Endometrial microvascular endothelial cells (primary cell): Measurements from ENCODE around the gene COLGALT1. TPM values are rescaled to one million over a fixed set of nuclear protein-coding genes. Genes with fewer than 3 reads are reported as not detected.

ENCODE experiments used
- in situ Hi-C: cut with HindIII; loops from 2 replicates; pipeline ENCODE4 v1.10.0; 2017; ENCODE audit warnings: low sequenced_read_pairs, low pct_unique_long_range_greater_than_20kb; ENCODE audit errors: inconsistent ontology term
- total RNA-seq: library from RNA; depleted of rRNA; stranded (reverse); fragments of >200 nt; gene quantifications from one replicate; pipeline ENCODE4 v1.2.3, GENCODE V29; 2015; ENCODE audit errors: inconsistent ontology term

COLGALT1 gene
- total RNA-seq, 1 donor from 2014 or later = 79.4 TPM

DNA sequence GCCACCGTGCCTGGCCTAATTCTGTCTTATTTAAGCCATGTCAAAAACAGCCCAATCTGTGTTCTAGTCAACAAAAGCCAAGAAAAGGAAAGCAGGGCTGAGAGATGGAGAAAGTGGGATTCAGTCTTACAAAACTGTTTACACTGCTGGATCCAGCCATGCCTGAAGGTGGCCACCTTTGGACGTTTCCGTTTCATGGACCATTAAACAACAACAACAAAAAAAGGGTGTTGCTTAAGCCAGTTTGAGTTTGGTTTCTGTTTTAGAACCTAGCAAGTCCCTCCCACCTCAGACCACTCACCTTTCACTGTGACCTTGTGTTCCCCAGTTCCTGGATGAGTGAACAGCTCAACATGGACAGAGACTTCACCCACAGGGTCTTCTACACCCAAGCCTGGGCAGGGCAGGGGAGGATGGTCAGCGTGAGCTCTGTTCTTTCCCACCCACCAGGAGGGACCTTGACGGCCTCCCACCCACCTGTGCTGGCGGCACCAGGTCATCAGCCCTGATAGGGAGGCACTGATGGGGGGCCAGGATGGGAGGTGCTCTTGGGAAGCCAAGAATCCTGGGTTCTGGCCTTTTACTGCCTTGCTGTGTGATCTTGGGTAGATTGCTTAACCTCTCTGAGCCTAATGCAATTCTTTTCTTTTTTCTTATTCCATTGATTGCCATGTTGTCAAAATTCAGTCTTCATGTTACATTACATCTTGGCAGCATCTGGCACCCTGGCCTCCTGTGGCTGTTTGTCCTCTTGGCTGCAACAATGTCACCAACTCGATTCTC, 56.2 kb downstream of the COLGALT1 start:
- in situ Hi-C loops = no loop called here

DNA sequence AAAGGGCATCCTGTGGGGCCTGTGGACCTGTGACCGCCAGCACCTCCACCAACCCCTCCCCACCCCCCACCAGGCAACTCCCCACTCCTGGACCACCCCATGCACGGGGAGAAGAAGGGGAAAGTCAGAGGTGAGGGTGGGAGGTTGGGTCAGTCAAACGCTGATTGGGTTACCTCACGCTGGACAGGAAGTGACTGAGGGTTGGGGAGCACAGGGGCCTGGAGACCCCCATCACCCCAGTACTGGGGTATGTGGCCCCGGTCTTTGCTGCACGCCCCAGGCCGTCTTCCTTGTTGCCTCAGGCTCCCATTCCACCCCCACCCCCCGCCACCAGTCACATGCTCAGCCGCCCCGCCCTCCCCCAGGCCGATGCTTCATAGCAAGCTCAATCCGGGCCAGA, 59.0 kb downstream of the COLGALT1 start:
- in situ Hi-C loops = no loop called here

DNA sequence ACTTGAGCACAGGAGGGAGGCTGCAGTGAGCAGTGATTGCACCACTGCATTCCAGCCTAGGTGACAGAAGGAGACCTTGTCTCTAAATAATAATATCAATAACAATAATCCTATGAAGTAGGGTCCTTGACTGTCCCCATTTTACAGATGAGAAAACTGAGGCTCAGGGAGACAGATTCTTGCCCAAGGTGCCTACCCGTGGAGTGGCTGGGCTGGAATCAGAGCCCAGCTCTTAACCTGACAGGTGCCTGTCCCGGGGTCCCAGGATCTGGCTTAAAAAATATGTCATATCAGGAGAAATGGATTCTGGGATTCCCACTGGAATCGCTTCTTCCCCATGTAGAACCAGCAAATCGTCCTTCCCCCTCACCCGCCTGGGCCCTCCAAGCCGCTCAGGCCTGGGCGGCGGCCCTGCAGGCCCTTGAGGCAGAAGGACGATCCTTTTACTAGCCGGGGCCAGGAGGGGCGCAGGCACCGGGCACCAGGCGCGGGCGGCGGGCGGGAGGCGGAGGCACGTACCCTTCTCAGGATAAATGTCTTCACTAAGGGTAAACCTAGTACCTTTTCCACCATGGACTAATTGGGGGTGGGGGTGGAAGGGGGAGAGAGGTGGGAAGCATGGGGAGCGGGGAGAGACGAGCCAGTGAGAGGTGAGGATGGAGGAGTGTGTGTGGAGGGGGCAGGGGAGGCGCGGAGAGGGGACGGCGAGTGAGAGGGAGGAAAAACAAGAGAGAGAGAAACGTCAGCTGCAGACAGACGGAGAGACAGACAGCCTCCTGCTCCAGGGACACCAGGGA, 60.6 kb downstream of the COLGALT1 start:
- in situ Hi-C loops = no loop called here

DNA sequence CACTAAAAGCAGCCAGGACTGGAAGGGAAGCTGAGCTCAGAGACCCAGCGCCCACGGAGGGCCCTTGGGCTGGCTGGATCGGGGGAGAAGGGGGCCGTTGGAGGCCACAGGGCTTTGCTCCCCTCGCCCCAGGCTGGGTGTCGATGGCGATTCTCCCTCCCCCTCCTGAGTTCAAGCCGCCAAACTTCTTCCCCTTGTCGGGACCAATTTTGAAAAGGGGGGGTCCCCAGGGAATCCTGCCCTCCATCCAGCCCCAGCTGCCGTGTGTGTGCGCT, 61.2 kb downstream of the COLGALT1 start:
- in situ Hi-C loops = no loop called here

DNA sequence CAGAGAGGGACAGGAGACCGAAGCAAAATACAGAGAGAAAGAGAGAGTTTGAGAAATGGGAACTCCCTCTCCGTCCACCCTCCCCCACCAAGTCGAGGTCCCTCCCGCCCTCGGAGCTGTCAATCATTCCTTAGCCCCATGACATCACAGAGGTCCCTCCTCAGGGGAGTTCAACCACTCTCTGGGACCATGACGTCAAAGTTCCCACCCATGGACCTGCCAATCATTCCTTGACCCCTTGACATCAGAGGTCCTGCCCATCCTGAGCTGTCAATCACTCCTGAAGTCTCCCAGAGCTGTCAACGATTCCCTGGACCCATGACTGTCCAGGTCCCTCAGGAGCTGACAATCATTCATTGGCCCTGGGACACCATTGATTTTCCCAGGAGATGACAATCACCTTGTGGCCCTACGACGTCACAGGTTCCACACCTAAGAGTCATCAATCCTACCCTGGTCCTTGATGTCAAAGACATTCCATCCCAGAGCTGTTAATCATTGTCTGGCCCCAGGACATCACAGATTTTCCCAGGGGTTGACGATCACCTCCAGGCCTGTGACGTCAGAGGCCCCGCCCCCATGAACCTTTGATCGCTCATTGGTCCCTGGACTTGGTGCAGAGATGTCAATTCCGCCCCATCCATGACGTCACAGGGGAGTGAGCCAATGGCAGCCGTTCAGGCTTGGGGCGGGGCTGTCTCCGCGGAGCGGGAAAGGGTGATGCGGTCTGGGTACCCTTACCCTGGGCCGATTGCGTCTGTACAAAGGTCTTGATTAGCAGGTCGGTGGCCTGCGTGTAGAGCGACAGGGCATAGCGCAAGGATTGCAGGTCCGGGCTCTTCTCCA, 61.7 kb downstream of the COLGALT1 start:
- in situ Hi-C loops = no loop called here

DNA sequence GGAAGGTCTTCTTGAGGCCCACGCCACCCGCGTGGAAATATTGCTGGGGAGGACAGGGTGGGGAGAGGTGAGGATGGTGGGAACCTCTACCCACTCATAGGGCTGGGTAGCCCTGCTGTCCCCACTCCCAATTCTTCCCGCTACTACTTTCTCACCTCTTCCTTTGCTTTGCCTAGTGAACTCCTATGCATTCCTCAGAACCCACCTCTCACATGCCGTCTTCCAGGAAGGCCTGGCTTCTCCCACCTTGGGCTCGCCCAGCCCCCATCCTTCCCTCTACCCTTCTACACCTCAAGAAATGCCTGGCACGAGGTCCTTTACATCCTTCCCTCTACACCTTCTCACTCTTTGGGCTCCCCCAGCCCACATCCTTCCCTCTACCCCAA, 62.4 kb downstream of the COLGALT1 start:
- in situ Hi-C loops = no loop called here

DNA sequence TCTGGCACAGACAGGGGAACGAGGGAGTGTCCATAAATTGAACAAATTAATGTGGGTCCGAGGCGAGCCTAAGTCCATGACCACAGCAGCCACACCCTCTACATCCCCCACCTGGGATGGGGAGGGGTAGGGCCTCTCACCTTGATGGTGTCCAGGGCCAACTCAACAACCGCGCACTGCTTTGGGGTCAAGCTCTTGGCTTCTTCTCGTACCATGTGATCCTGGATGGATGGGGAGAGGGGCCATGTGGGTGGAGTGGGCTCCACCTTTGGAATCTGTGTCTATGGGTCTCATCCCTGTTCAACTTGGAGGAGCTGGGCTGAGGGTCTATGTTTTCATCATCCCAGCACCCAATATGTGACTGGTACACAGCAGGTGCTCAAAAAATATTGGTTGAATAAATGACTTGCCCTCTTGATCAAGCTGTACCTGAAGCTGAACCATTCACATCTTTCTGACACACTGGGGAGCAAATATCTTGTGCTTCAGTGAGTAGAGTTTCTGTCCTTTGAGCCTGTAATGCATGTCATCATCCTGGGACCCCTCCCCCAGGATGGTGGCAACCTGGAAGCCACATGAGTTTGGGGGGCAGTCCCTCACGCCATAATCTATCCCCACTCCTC, 62.9 kb downstream of the COLGALT1 start:
- in situ Hi-C loops = no loop called here

DNA sequence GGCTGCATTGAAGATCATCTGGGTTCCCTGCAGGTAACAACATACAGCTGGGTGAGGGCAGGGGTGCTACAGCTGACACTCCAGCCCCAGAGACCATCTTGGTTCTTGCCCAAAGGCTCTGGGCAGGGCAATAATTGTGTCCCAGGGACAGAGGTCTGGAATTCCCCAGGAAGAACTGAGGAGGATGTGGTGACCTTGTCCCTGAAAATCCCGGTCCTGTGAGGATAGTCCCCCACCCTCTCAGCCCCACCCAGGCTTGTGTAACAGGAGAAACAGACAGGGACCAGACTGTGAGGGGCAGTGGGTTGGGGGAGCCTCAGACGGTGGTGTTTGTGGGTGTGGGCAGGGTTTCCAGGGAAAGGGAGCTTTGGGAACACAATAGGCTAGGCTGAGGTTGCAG, 63.5 kb downstream of the COLGALT1 start:
- in situ Hi-C loops = no loop called here

DNA sequence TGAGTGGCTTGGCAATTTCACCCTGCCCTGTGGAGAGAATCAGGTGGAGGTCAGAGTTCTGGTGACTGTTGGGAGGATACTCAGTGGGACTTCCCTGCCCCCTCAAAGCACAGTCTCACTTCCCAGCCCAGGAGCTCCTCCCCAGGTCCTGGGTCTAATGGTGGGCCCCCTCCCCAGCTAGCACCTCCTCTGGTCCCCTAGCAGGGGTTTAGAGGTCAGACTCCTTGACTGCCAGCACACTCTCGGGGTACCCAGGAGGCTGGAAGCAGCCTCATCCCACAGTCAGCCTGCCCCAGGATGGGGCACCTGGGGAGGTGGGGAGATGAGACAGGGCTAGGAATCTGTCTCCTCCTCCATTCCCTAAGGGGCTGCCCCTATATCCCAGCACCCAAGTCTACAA, 65.2 kb downstream of the COLGALT1 start:
- in situ Hi-C loops = no loop called here

DNA sequence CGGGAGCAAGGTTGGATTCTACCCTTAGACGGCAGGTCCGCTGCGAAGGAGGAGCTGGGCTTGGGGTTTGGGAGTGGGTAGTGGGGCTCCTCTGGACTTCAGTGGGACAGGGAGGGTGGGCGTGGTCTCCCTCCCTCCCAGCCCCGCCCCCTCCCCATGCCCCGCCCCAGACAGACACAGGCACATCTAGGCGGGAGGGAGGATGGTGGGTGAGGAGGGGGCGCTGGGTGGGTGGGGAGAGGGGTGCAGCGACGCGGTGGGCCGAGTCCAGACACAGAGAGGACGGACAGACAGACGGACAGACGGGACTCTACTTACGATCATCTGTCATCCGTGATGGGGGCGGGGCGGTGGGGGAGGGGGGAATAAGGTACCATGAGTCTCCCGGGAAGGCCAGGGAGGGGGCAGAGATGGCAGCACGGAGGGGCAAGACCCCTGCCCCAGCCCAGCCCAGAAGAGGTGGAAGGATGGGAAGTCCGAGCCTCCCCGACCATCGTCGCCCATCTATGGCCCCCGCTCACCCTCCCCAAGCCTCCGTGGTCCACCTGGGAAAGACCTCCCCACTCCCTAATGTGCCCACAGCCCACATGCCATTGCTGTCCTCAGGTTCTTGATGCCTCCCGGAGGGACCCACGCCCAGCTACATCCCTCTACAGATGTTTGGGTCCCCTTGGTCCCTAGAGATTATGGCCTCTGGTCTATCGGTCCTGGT, 67.9 kb downstream of the COLGALT1 start:
- in situ Hi-C loops = no loop called here

DNA sequence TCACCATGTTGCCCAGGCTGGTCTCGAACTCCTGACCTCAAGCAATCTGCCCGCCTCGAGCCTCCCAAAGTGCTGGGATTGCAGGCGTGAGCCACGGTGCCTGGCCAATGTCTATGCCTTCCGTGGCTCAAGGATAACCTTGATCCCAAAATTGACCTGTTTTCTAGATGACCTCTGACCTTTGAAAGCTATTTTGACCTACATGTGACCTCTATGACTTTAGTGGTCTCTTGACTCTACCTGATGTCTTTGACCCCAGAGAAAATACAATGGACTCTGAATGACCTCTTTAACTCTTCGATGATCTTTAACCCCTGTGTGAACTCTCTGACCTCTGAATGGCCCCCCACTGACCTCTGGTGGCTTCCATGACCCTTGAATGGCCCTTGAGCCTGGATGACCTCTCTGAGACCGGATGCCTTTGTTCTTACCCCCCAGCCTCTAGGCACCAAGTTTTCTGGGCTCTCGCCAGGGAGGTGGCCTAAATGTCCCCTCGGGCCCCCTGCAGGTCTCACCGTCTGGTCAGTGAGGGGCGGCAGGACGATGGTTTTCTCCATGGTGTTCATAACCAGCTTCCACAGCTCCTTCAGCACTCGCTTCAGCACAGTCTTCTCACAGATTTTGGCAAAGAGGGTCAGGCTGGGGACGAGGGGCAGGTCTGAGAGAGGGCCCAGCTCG, 69.0 kb downstream of the COLGALT1 start:
- in situ Hi-C loops = no loop called here

DNA sequence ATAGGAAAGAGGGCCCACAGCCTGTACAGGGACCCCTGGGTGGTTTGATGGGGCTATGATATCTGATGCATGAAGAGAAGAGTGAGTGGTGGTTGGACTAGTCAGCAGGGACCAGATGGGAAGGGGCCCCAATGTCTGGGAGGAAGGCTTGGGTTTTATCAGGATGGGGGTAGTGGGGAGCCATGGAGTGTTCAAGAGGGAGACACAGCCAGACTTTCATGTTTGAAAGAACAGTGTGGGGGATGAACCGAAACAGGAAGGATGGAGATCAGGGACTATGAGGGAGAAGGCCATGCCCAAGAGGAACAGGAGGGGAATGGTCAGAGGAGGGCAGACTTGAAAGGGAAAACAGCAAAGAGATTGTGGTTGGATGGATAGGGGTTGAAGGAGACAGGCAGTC, 69.6 kb downstream of the COLGALT1 start:
- in situ Hi-C loops = no loop called here

DNA sequence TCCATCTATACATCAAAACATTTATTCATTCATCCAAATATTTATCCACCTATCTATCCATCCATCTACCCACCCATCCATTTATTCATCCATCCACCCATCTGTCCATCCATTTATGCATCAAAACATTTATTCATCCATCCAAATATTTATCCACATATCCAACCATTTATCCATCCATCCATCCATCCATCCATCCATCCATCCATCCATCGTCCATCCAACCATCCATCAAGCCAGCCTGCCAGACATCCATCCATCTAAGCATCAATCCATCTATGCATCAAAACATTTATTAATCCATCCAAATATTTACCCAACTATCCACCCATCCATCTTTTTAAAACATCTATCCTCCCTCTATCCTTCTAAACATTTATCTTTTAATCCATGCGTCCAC, 70.5 kb downstream of the COLGALT1 start:
- in situ Hi-C loops = no loop called here

DNA sequence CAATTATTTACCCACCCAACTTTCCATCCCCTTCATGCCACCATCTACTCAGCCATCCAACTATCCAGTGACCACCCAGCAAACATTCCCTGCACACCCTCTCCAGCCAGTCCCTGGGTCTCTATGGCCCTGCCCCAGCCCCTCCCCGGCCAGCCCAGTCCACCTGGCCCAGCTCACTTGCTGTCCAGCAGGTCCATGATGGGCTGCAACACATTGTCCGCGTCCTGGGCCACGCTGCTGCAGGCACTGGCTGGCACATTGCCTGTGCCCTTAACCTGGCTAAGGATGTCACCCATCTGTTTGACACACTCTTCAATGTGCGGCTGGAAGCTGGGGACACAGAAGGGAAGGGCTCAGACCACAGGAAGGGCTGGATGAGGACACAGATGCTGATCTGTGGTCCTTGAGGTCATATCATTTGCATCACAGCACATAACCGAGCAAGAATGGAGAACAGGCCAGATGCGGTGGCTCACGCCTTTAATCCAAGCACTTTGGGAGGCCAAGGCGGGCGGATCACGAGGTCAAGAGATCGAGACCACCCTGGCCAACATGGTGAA, 71.1 kb downstream of the COLGALT1 start:
- in situ Hi-C loops = no loop called here

DNA sequence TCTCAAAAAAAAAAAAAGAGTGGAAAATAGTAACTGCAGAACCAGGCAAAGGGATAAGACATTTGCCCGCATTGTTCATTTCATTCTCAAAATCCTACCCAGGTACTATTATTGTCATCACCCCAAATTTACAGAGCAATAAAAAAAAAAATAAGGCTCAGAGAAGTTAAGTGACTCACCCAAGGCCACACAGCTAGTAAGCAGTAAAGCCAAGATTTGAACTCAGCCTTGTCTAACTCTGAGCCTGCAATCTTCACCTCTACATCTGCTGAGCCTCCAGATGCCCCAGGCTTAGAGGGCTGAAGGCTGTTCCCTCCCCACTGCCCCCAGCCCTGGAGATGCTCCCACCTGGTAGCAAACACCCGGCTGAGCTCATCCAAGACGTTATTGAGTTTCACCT, 71.7 kb downstream of the COLGALT1 start:
- in situ Hi-C loops = no loop called here

DNA sequence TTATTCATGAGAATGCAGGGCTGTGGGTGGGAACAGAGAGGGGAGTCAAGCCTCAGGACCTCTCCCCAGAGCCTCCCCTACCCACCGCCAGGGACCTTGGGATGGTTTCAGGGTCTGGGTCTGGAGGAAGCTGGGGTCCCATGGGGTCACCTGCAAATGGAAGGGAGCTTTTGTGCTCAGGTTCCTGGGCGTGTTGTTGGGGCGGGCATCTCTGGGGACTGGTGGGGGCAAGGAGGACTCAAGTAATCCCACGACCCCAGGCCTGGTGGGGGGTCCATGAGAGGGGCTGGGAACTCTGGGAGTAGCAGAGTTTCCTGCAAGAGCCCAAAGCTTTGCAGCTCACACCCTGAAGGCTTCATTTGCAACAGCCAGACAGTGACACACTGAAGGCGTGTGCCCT, 72.5 kb downstream of the COLGALT1 start:
- in situ Hi-C loops = no loop called here

DNA sequence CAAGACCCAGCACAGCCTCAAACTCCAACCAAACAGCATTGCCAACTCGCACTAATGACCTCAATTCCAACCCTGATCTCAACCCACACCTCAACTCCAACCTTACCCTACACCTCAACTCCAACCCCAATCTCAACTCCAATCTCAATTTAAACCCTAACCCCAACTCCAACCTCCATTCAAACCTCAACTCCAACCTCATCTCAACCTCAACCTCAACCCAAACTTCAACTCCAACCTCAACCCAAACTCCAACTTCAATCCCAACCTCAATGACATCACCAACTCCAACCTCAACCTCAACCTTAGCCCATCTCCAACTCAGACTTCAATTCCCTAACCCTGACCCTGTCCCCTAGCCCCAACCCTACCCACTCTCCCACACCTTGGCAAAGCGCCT, 74.3 kb downstream of the COLGALT1 start:
- in situ Hi-C loops = no loop called here

DNA sequence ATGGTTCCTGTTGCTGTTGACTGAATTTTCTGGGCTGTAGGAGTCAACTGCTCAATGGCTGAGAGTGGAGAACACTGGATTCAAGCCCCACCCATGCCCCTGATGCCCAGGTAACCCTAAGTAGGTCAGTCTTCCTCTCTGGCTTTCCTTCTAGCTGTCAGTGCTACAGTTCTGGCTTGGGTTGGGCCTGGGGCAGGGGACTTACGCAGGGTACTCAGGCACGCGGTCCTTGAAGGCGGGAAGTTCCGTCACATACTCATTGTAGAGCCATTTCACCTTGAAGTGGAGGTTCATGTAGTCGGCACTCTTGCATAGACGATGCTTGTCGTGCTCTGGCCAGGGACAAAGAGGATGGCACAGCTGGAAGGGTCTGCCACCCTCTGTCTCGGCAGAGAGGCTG, 77.1 kb downstream of the COLGALT1 start:
- in situ Hi-C loops = no loop called here
